Vagina (tissue), 2 donors: ENCODE results near the gene NEK7.

Experiments
- CTCF ChIP-seq, 3 experiments: fragments of 450-650 bp in 2 of 3; fragments of 200-600 bp in 1 of 3; sonication (generic) in 1 of 3; IDR thresholded peaks; one replicate each; pipeline ENCODE4 v1.5.1; 2017 to 2019; ENCODE audit warnings: antibody characterized with exemption in 3 of 3, mild to moderate bottlenecking in 2 of 3, moderate library complexity in 2 of 3
- POLR2A ChIP-seq, 2 donors: fragments of 450-650 bp; IDR thresholded peaks; one replicate each; pipeline ENCODE4 v1.6.1; 2017; ENCODE audit warnings: antibody characterized with exemption in 2 of 2, mild to moderate bottlenecking in 2 of 2, moderate library complexity in 2 of 2

DNA sequence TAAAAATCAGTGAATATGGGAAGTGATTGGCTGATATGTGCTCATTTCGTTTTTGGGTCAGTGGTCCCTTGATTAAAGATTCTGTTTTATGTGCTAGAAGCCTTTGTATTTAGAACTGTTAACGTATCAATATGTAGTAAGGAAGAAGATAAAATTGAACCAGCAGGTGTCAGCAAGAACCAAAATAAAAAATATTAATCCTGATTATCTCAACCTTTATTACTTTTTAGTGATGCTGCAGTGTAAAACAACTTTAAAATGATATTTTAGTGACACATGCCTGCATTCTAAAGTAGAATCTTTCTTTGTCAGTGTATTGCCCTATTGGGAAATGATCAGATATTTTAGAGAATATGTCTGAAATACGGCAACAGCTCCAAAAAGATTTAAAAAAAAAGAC lies 49.5 kb downstream of the NEK7 start:
- no peak for TF ChIP-seq POLR2A (IDR thresholded peaks at IDR 0.05)
- no peak for TF ChIP-seq CTCF (IDR thresholded peaks at IDR 0.05)
